ENCODE measurements around the gene WNK4.

DNA sequence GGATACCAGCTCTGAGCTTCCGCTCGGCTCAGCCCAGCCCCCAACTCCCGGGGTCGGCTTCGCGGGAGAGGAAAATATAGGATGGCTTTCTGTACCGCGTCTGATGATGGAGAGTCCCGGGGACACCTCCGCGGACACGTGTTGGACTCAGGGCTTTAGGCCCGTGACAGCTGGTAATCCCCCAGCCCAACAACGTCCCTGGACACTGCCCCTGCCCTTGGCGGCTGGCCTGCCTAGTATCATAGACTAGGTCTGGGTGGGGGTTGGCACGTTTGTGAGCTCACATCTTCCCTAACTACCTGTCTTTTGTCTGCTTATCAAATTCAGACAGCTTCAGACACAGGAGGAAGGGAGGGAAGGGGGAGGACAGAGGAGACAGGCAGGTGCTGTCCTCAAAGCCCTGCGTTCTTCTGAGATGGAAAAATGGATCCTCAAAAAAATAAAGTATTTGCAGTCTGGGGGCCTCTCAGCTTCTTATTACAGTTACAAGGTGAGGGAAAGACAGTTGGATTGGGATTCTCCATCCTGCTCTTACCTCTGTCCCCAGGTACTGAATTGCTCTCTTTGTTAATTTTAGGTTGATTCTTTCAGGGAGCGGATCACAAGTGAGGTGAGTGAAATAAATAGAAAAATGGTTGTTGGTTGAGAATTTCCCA, 53.5 kb downstream of the WNK4 start:
- TF ChIP-seq, protein P1, sequence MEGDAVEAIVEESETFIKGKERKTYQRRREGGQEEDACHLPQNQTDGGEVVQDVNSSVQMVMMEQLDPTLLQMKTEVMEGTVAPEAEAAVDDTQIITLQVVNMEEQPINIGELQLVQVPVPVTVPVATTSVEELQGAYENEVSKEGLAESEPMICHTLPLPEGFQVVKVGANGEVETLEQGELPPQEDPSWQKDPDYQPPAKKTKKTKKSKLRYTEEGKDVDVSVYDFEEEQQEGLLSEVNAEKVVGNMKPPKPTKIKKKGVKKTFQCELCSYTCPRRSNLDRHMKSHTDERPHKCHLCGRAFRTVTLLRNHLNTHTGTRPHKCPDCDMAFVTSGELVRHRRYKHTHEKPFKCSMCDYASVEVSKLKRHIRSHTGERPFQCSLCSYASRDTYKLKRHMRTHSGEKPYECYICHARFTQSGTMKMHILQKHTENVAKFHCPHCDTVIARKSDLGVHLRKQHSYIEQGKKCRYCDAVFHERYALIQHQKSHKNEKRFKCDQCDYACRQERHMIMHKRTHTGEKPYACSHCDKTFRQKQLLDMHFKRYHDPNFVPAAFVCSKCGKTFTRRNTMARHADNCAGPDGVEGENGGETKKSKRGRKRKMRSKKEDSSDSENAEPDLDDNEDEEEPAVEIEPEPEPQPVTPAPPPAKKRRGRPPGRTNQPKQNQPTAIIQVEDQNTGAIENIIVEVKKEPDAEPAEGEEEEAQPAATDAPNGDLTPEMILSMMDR (IDR thresholded peaks at IDR 0.05; ENCODE audit: insufficient read depth, low read length): no peak
- TF ChIP-seq POLR2AphosphoS5 (IDR thresholded peaks at IDR 0.05; ENCODE audit: low read depth): no peak
- TF ChIP-seq GABPA (IDR thresholded peaks at IDR 0.05; ENCODE audit: low read depth): no peak
- no peak for TF ChIP-seq SPI1 (IDR thresholded peaks at IDR 0.05; ENCODE audit: borderline replicate concordance, low read depth)
- TF ChIP-seq, protein P2, sequence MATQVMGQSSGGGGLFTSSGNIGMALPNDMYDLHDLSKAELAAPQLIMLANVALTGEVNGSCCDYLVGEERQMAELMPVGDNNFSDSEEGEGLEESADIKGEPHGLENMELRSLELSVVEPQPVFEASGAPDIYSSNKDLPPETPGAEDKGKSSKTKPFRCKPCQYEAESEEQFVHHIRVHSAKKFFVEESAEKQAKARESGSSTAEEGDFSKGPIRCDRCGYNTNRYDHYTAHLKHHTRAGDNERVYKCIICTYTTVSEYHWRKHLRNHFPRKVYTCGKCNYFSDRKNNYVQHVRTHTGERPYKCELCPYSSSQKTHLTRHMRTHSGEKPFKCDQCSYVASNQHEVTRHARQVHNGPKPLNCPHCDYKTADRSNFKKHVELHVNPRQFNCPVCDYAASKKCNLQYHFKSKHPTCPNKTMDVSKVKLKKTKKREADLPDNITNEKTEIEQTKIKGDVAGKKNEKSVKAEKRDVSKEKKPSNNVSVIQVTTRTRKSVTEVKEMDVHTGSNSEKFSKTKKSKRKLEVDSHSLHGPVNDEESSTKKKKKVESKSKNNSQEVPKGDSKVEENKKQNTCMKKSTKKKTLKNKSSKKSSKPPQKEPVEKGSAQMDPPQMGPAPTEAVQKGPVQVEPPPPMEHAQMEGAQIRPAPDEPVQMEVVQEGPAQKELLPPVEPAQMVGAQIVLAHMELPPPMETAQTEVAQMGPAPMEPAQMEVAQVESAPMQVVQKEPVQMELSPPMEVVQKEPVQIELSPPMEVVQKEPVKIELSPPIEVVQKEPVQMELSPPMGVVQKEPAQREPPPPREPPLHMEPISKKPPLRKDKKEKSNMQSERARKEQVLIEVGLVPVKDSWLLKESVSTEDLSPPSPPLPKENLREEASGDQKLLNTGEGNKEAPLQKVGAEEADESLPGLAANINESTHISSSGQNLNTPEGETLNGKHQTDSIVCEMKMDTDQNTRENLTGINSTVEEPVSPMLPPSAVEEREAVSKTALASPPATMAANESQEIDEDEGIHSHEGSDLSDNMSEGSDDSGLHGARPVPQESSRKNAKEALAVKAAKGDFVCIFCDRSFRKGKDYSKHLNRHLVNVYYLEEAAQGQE (IDR thresholded peaks at IDR 0.05; ENCODE audit: insufficient replicate concordance, low read depth): no peak
